GM23338 (cell line): ENCODE results near the gene SNAI1.

ENCODE experiments used
- CTCF ChIP-seq, 2 experiments: fragments of 200-600 bp in 1 of 2; sonication (generic) in 1 of 2; conservative IDR thresholded peaks; 2 replicates each; pipeline versions ENCODE4 v1.5.1 to v1.6.1; 2016 to 2017; ENCODE audit warnings: antibody characterized with exemption in 2 of 2, low read depth in 2 of 2, mild to moderate bottlenecking in 2 of 2, moderate library complexity in 1 of 2
- EZH2phosphoT487 ChIP-seq: fragments of 200-600 bp; sonication (generic); IDR thresholded peaks from one replicate; pipeline ENCODE4 v1.8.1; 2018; ENCODE audit warnings: antibody characterized with exemption; ENCODE audit not compliant: unreplicated experiment
- POLR2AphosphoS5 ChIP-seq: IDR thresholded peaks from 2 replicates; pipeline ENCODE4 v1.6.1; 2016; ENCODE audit warnings: antibody characterized with exemption, low read depth

GRCh38 chr20:49983848-49984408 is 1.1 kb downstream of the SNAI1 start:
- TF ChIP-seq CTCF (conservative IDR thresholded peaks at IDR 0.05; ENCODE audit: low read depth in 2 of 2): no peak
- no peak for TF ChIP-seq POLR2AphosphoS5
- TF ChIP-seq EZH2phosphoT487: no peak
